GM19372 (cell line): ENCODE data around the gene APBB1.

ENCODE experiments used
- ATAC-seq: cut with Tn5 transposase; IDR thresholded peaks from one replicate; pipeline ENCODE4 v1.9.1; 2021; ENCODE audit warnings: mild to moderate bottlenecking, low read depth, moderate library complexity; ENCODE audit not compliant: unreplicated experiment

The APBB1 gene

DNA sequence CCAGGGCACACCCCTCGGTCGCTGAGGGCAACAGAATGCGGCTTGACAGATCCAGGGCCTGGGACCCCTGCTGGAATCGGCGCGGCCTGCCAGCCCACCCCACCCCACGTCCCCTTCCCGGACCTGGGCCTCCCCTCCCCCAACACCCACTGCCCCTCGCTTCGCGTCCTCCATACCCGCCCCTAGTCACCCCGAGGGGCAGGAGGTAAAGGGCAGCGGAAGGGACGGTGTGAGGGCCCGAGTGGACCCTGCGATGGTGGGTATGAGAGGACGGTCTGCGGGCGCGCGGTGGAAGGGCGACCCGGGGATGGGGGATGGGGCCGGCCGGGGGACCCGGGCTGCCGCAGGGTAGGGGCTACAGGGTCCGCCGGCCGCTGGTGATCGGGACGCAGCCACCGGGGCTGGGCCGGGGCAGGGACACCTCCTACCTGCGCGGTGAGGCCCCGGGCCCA, 311 bp downstream of the APBB1 start:
- no peak for ATAC-seq

DNA sequence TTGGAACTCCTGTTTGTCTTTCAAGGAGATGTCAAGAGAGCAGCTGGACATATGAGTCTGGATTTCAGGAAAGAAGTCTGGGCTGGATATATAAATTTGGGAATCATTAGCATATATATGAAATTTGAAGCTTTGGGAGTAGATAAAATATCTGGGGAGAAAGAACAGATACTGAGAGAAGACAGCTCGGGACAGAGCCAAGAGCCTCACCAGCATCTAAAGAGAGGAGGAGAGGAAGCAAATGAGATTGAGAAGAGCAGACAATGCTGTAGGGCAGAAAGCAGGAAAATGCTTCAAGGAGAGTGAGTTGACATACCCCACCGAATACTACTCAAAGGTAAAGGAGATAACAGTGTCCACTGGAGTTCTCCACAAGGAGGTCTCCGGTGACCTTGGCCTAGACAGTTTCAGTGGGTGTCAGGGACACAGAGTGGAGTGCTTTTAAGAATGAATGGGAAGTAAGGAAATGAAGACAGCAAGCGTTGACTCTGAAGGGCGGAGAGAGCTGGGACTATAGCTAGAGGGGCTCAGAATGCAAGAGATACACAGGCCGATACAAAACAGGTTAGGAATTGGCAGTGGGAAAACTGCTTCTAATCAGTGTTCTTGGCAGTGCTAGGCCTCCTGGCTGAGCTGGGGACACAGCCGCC, 862 bp downstream of the APBB1 start:
- ATAC-seq, result no peak

DNA sequence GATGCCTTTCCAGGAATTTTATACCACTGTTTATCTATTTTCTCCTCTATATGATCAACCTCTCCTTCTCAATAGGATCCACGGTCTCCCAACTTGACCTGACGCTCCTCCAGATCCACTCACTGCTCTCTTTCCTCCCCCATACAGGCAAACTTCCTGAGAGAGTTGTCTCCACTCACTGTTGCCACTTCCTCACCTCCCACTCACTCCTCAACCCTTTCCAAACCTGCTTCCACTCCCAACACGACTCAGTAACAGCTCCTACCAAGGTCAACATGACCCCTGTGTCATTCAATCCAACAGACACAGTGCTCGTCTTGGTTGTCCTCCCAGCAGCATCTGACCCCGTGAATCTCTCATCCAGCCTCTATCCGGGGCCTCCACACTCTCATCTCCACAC, 3.1 kb downstream of the APBB1 start:
- ATAC-seq, result no peak

DNA sequence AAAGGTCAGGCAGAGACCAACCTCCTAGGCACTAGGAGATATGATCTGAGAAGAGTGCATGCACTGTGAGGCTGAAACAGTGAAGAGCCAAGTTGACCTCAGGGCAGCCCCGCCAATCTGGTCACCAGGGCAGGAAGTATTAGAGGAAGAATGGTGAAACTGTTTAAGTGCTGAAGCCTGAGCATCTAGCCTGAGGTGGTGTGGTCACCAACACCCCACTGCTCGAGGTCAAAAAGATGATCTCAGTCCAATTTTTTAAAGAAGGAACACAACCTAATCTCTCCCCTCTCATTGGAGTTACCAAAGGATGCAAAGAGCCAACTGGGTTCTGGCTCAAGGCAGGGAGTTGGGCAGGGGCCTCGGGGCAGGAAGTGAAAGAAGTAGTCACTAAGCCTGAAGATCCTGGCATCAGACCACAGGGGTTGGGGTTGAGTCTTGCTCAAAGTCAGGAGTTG, 4.0 kb downstream of the APBB1 start:
- ATAC-seq, result no peak

GRCh38 chr11:6413791-6414201, 5.1 kb downstream of the APBB1 start:
- no peak for ATAC-seq

DNA sequence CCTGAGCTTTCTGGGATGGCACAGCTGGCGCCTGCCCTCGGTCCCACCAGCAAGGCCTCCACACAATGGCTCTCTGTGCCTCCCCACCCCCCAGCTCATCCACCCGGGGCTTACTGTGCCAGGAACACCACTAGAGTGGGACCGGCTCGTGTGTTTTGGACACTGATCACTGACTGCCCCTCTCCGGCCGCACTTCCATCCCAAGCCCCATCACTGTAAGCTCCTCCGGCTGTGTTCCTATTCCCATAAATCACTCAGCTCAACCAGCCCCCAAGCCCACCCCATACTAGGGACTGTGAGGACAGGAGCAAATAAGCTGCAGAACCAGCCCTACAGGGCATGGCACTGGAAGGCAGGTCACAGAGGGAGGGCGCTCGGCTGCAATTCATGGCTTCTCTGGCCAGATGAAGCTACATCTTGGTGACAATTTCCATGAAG, 7.3 kb downstream of the APBB1 start:
- no peak for ATAC-seq

GRCh38 chr11:6410695-6411430, 8.0 kb downstream of the APBB1 start:
- no peak for ATAC-seq

GRCh38 chr11:6406370-6406769, 12.5 kb downstream of the APBB1 start:
- ATAC-seq, result no peak

DNA sequence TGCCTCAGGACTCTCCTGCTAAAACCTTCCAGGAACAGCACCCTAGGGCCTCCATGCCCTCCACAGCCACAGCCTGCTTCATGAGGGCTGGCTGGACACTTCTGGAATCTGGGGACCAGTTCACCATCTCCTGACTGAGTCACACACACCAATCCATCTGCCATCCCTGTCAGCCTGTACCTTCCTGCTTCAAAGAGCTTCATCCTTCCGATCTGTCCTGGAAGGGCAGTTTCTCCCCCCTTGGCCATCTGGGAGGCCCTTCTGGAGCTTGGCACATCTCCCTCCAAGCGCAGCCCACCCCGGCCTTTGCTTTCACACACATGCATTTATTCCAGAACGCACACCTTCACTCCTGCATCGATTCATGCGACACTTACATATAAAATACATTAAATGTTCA, 13.0 kb downstream of the APBB1 start:
- ATAC-seq, result no peak

GRCh38 chr11:6405052-6405667, 13.7 kb downstream of the APBB1 start:
- ATAC-seq, result no peak

GRCh38 chr11:6404342-6405051, 14.4 kb downstream of the APBB1 start:
- no peak for ATAC-seq

DNA sequence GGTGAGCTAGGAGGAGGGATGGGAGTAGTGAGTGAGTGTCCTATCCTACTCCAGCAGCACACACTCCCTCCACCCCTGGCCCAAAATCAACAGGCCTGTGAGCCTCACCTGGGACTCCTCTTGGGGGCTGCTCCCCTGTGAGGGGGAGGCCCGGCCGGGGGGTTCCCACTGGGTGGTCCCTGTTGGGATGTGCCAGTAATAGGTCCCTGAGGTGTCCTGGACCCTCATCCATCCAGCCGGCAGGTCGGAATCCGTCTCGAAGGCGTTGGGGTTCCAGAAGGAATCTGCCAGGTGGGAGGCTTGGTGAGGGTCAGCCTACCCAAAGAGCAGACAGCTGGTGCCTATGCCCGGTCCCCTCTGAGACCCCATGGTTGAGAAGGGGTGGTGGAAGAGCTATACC, 15.4 kb downstream of the APBB1 start:
- ATAC-seq, result no peak

- peak; percentile 82 for ATAC-seq
Measured at GRCh38 chr11:6402561-6402981, 16.3 kb downstream of the APBB1 start.

DNA sequence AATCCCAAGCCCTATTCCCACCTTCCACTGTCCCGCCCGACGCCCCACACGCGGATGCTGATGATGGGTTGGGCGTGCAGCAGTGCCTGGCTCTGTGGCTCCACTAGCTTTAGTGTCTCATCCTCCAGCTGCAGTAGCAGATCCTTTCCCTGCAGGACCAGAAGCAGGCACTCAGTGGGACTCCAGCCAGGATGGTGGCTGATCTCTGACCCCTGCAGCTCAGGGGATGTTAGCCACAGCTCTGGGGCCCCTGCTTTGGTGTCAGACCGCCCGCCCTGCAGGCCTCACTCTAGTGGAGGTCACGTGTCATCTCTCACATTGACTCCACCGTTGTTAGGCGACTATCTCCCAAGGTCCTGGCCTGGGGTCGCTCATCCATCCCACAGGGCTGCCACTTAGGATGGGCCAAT, 16.8 kb downstream of the APBB1 start:
- no peak for ATAC-seq

DNA sequence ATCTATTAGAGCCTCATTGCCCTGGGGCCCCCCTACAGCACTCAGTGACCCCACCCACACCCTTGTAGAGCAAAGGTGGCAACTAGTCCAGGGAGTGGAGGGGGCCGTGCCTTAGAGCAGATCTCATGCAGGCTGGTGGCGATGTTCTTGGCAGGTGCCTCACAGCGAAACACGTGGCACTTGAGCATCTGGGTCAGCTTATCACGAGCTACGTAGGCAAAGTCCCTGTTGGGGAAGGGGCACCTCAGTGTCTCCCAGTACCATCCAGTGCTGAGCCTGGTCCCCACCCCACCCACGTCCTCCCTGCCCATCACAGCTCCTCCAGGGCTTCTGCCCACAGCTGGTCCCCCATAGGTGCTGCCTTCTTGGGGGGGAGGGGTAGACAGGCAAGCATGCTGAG, 17.4 kb downstream of the APBB1 start:
- no peak for ATAC-seq

GRCh38 chr11:6400431-6401345, 18.2 kb downstream of the APBB1 start:
- ATAC-seq, result no peak

DNA sequence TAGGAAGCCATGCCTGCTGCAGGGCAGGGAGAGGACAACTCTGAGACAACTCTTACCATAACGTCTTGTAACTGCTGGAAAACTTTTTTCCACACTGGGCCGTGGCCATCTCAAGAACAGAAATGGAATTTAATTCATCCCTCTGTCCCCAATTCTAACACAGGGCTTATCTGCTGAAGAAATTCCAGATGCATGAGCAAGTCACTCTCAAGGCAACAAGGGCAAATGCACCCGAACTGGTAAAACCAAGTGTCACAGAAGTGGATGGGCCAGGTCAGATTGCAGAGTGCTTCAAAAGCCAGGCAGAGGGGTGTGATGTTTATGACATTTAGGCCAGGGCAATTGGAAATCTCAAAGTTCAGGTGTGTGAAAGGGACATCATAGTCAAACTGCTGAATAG, 21.3 kb downstream of the APBB1 start:
- ATAC-seq, result no peak

DNA sequence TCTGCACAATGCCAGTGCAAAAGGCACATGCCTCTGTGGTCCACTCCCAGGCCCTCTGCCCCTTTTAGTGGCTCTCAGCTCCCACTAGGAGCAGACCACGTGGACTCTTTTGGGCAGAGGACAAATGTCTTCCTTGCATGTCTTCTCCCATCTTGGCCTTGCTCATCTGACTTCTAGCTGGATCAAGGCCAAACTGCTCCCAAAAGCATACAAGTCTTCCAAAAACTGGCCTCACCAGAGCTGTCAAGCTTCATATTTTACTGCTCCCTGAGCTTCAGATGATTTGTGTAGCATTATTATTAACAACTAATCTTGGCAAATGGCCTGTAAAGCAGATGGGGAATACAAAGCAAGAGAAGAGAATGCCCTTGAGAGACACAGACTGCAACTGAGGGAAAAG, 21.7 kb downstream of the APBB1 start:
- ATAC-seq, result no peak

- no peak for ATAC-seq
Measured at GRCh38 chr11:6395470-6396060, 23.3 kb downstream of the APBB1 start.
